C4-2B (cell line): ENCODE results near the gene GAB3.

Experiments
- ZFX ChIP-seq: fragments of 450-650 bp; IDR thresholded peaks from 2 replicates; pipeline ENCODE4 v1.6.1; 2017
- TF ChIP-seq, protein P1 (sequence below): fragments of 450-650 bp; conservative IDR thresholded peaks from 2 replicates; pipeline ENCODE4 v1.5.1; 2017; ENCODE audit warnings: mild to moderate bottlenecking

- TF ChIP-seq, protein P1, sequence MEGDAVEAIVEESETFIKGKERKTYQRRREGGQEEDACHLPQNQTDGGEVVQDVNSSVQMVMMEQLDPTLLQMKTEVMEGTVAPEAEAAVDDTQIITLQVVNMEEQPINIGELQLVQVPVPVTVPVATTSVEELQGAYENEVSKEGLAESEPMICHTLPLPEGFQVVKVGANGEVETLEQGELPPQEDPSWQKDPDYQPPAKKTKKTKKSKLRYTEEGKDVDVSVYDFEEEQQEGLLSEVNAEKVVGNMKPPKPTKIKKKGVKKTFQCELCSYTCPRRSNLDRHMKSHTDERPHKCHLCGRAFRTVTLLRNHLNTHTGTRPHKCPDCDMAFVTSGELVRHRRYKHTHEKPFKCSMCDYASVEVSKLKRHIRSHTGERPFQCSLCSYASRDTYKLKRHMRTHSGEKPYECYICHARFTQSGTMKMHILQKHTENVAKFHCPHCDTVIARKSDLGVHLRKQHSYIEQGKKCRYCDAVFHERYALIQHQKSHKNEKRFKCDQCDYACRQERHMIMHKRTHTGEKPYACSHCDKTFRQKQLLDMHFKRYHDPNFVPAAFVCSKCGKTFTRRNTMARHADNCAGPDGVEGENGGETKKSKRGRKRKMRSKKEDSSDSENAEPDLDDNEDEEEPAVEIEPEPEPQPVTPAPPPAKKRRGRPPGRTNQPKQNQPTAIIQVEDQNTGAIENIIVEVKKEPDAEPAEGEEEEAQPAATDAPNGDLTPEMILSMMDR: no peak
- TF ChIP-seq ZFX: no peak
Observed at GRCh38 chrX:154751203-154751668, 359 bp upstream of the GAB3 start.
